ENCODE results near the gene NDOR1.

Gene NDOR1

DNA sequence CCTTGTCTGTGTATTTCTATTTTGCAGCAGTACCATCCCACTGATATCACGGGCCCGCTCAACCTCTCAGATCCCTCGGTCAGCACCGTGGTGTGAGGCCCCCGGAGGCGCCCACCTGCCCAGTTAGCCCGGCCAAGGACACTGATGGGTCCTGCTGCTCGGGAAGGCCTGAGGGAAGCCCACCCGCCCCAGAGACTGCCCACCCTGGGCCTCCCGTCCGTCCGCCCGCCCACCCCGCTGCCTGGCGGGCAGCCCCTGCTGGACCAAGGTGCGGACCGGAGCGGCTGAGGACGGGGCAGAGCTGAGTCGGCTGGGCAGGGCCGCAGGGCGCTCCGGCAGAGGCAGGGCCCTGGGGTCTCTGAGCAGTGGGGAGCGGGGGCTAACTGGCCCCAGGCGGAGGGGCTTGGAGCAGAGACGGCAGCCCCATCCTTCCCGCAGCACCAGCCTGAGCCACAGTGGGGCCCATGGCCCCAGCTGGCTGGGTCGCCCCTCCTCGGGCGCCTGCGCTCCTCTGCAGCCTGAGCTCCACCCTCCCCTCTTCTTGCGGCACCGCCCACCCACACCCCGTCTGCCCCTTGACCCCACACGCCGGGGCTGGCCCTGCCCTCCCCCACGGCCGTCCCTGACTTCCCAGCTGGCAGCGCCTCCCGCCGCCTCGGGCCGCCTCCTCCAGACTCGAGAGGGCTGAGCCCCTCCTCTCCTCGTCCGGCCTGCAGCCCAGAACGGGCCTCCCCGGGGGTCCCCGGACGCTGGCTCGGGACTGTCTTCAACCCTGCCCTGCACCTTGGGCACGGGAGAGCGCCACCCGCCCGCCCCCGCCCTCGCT lies 37.5 kb upstream of the NDOR1 start:
- DNase-seq = peak; percentile 98

GRCh38 chr9:137168573-137168903 lies 37.0 kb upstream of the NDOR1 start:
- peak; percentile 62 for DNase-seq

DNA sequence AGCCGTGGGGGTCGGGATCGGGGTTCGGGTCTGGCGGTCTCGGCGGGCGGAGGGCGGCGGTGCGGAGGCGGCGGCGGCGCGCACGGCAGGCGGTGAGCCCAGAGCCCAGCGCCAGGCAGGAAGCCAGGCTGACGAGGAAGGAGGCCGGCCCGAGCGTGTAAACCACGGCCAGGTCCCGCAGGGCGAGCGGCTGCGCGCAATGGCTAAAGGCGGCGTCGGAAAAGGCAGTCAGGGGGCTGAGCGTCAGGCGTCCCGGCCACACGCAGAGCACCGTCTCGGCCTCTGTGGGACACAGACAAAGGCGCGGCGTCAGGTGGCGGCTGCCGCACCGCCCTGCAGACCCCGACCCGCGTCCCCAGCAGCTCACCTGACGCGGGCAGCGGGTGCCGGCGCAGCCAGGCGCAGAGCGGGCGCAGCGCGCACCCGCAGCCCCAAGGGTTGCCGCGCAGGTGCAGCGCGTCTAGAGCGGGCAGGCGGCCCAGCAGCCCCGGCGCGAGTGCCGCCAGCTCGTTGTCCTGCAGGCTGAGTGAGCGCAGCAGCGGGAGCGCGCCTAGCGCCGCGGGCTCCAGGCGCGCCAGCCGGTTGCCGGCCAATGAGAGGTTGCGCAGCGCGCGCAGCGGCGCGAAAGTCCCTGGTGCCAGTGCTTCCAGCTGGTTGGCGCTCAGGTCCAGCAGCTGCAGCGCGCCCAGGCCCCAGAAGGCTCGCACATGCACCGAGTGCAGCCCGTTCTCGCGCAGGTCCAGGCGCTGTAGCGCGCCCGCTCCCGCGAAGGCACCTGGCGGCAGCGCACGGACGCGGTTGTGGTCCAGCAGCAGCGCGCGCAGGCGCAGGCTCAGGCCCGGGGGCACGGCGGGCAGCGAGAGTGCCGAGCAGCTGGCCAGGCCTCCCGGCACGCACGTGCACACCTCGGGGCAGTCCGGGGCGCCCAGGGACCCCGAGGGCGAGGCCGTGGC lies 36.3 kb upstream of the NDOR1 start:
- peak; percentile 93 for DNase-seq

DNA sequence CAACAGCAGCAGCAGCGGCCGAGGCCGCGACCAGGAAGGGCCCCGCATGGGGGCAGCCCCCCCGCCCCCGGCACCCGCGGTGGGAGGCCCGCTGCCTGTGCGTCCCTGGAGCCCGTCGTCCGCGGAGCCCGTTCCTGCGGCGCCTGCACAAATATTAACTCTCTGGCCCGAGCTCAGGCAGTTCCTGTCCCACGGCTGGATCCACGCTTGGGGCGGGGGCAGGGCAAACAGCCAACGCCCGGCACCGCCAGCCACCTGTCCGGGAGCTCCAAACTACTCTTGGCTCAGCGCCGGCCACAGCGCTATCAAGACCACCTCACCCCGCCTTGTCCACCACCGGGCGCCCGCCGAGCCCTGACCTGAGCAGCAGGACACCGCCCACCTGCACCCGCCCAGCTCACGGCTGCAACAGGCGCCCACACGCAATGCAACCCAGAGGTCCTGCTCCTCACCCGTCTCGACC lies 35.6 kb upstream of the NDOR1 start, which contains the start of gene LRRC26:
Gene LRRC26, minus strand, starts transcription at position 156 of the 463 bp plus-strand sequence. Its CDS starts 108 bp downstream, at position 48.
- peak; percentile 90 for DNase-seq

- peak; percentile 94 for DNase-seq
Observed at GRCh38 chr9:137170486-137171148, 34.9 kb upstream of the NDOR1 start.

DNA sequence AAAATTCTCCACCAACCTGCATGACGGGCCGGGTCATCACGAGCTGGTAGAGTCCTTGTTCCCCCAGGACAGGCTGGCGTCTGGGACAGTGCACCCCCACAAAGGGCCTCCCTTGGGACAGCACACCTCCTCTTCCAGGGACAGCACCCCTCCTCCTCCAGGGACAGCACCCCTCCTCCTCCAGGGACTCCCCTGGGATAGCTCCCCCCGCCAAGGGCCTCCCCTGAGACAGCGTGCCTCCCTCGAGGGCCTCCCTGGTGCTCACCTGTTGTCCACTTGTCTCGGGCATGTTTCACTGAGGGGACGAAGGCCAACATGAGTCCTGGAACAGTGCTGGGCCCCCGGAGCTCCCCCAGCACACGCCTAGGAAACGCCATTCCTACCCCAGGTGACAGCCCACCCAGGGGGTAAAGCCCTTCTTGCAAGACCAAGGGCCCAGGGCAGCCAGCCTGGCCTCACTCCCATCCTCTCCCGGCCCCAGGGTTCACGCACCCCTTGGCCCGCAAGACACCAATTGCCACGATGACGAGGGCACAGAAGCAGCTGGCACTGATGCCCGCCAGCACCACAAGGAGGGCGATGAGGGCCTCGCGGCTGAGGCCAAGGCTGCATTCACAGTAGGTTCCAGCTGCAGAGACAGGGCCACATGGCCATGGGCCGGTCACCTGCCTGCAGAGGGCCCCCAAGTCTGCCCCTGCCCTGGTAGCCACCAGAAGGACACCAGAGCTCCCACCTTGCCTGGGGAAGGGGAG lies 34.2 kb upstream of the NDOR1 start:
- DNase-seq = peak; percentile 71

DNA sequence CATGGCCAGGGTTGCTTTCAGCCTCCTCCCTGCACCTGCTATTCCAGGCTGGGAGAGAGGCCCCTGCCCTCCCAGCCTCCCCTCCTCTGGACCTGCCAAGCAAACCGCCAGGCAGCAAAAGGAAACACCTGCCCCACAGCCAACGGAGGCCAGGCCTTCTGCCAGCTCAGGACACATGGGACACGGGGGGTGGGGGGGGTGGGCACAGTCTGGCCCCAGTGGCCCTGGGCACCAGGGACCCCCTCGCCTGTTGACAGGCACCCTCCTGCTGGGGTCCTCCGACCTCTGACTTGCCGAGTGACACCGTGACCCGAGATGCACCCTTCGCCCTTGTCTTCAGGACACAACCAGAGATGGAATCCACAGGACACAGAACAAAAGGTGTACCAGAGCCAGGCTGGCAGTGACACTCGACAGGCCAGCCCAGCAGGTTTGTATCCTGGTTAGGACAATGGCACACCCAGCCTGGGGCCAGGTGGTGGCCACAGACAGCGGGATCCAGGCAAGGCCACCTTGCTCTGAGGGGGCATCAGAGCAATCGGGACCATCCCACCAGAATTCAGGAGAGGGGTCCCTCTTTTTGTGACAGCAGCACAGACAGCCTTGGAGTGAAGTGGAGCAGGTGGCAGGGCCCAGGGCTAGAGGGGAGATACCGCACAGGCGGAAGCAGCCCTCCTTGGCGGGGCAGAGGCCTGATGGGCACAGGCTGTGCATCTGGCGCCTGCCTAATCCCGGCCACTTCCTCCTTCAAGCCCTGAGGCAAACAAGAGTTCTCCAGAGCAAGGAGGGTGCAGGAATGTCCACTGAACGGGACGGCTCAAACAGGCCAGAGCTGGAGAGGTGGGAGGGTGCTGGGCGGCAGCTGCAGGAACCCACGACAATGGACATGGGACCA lies 32.4 kb upstream of the NDOR1 start:
- peak; percentile 95 for DNase-seq

DNA sequence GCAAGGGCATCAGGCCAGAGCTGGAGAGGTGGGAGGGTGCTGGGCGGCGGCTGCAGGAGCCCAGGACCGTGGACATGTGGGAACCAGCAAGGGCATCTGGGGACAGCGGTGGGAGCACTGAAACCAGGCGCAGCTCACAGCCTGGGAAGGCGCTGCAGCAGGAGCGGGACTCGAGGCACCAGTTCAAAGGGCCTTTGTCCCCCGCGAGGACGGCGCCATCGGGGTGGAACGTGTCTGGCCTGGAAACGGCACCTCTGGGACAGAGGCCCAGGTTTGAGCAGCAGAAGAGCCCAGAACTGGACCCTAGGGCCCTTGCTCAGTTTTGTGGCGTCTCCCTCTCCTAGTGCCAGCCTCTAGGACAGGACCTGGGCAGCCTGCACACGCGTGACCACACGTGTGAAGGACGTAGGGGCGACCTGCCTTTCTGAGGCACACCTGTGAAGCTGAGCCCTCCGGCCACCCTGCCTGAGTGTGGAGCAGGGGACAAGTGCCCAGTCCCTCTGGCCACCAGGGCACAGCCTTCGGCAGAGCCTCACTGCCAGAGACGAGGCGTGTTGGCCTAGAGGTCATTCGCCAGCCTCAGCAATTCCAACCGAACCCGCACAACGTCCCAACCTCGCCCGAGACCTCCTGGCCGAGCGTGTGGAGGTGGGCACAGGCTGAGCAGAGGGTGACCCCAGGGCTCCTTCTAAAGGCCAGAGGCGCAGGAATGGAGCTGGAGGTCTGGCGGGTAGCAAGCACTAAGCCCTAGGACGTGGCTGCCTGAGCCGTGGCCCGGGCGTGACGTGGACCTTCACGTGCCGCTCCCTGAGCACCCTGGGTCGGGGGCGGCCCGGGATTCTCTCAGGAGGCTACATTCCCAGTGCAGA lies 31.5 kb upstream of the NDOR1 start:
- peak; percentile 63 for DNase-seq

DNA sequence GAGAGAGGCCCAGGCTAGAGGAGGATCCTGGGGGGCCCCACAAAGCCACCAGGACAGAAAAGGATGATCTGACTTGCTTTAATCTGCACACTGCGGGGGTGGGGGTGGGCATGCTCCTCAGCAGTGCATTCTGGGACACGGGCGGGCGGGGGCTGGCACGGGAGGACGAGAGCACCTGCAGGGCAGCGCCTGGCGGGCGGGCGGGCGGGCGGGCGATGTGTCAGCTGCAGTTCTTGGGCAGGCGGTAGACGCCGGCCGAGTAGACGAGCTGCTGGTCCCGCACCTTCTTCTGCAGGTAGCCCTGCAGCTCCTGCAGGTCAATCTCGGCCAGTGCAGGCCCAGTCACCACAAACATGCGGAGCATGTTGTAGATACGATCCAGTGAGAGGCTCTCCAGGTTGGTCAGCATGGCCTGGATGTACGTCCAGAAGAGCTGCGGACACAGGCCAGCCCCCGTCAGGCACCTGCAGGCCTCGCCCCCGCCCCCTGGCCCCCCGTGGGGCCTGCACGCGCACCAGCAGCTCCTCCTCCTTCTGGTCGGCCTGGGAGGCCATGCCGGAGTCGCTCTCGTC lies 30.7 kb upstream of the NDOR1 start:
- DNase-seq = peak; percentile 95

GRCh38 chr9:137175345-137175961 lies 30.0 kb upstream of the NDOR1 start:
- peak; percentile 28 for DNase-seq

DNA sequence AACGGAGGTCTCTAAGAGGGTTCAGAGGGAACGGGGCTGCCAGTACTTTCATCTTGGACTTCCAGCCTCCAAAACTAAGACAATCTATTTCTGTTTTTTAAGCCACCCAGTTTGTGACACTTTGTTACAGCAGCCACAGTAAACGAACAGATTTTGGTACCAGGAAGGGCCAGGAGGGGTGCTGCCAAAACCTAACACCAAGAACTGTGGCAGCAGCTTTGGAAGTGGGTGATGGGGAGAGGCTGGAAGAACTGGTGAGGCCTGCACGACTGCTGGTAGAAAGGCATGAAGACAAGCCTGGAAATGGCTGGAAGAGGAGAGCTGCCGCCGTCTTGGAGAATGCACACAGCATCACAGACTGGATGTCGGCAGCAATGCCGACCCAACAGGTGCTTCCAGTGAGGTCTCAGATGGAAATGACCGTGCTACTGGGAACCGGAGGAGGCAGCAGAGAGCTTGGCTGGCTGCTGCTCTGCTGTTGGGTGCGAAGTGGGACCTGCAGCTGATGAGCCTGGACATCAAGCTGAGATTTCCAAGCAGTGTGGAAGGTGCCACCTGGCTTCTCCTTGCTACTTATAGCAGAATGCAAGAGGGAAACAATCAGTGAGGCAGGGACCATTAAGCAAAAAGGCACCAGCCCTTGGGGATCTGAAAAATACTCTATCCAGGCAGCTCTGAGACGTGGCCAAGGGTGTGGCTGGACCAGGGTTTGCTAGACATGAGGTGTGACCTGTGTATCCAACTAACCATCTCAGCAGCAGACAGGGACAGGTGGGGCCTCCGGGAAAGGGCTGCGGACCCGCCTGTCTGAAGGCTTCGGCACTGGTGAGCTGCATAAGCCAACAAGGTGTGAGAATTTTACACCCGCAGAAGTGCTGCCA lies 29.0 kb upstream of the NDOR1 start:
- peak; percentile 87 for DNase-seq

DNA sequence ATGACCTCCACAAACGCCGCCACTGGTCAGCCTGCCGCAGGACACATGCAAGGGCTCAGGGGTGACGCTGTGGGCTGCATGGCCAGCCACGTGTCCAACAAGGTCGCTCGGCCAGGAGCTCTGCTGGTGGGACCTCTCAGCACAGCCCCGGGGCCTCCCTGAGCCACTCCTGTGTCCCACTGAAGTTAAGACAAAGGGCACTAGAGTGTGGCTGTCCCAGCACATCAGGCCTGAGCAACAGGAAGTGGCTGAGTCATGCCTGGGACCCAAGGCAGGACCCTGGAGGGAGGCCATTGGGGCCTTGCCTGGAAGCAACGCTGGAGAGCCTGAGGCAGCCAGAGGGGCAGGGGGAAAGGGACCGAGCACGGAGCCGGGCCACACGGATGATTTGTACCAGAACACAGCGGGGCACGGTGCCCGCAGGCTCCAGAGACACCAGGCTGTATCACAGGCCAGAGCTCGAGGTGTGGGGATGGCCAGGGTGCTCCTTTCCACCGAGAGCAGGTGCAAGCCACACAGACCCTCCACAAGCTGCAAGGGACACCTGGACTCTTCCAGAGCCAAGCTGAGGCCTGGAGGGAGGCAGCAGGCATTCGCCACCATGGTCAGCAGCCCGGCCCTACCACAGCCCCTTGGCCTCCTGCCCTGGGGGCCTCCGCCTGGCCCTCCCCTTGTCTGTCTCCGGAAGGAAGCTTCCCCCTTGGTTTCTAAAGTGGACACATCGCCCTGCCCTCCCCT lies 27.1 kb upstream of the NDOR1 start:
- DNase-seq = no peak

- no peak for DNase-seq
Observed at GRCh38 chr9:137178939-137179630, 26.4 kb upstream of the NDOR1 start.

DNA sequence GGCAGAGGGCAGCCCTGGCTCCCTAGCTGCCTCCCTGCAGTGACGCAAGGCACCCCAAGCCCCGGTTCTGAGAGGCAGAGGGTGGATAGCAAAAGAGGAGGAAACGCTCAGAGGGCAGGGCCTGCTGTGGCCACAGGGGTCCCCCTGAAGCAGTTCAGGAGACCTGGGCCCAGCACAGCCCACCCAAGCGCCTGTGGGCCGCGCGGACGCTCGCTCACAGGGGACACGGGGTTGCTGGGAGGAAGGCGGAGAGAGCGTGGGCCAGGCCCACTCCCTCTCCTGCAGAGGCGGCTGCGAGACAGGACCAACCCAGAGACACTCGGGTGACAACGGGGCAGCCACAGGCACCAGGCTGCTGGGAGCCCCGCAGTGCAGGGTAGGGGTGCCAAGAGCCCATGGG lies 25.7 kb upstream of the NDOR1 start:
- no peak for DNase-seq

GRCh38 chr9:137180491-137180890 lies 25.0 kb upstream of the NDOR1 start:
- no peak for DNase-seq

- DNase-seq = no peak
Observed at GRCh38 chr9:137181680-137182079, 23.8 kb upstream of the NDOR1 start.

DNA sequence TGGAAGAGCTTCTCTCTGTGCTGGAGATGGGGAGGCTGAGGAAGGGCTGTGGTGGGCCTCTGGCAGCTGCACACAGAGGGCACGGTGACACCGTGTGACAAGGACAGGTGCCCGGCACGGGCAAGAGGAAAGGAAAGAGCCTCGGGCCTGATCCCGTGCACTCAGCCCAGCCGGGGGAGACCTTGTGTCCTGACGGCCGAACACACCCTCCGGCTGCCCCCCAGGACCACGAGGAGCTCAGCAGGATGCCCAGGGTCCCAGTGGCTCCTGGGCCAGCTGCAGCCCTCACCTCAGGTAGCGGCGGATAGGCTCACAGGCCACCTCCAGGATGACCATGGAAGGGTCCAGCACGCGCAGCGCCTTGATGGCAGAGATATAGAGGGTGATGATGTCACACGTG lies 22.7 kb upstream of the NDOR1 start:
- DNase-seq = no peak
